H9 (cell line): ENCODE results near the gene PCDHGA10. TPM values are rescaled to one million over a fixed set of nuclear protein-coding genes. Genes with fewer than 3 reads are reported as not detected.
"Not testable (repeated sequence)": the region's sequence is repeated elsewhere in the genome, so short reads cannot be mapped to it uniquely, and the experiment has no call there.

ENCODE experiments used
- DNase-seq: peaks from one replicate; pipeline ENCODE4 v3.0.0-alpha.2; 2017
- H2AFZ ChIP-seq: one replicate; pipeline ENCODE4 v1.6.1; 2013; ENCODE audit warnings: mild to moderate bottlenecking, low read length, control low read depth, moderate library complexity
- H2AK5ac ChIP-seq: 2 replicates; pipeline ENCODE4 v1.6.1; 2013; ENCODE audit warnings: low read length, control low read depth, mixed read lengths; ENCODE audit not compliant: insufficient read length
- H2BK120ac ChIP-seq: one replicate; pipeline ENCODE4 v1.6.1; 2013; ENCODE audit warnings: low read depth, mild to moderate bottlenecking, low read length, control low read depth, inconsistent platforms; ENCODE audit not compliant: poor library complexity, severe bottlenecking
- H2BK12ac ChIP-seq: 2 replicates; pipeline ENCODE4 v1.6.1; 2013; ENCODE audit warnings: low read length, control low read depth, mixed read lengths, low read depth; ENCODE audit not compliant: insufficient read length
- H2BK15ac ChIP-seq: 2 replicates; pipeline ENCODE4 v1.6.1; 2013; ENCODE audit warnings: low read depth, low read length, control low read depth
- H2BK20ac ChIP-seq: one replicate; pipeline ENCODE4 v1.6.1; 2013; ENCODE audit warnings: low read depth, mild to moderate bottlenecking, low read length, control low read depth, inconsistent platforms; ENCODE audit not compliant: poor library complexity, severe bottlenecking
- H2BK5ac ChIP-seq: 2 replicates; pipeline ENCODE4 v1.6.1; 2013; ENCODE audit warnings: low read length, control low read depth, mixed read lengths; ENCODE audit not compliant: insufficient read length
- H3K14ac ChIP-seq: 2 replicates; pipeline ENCODE4 v1.6.1; 2013; ENCODE audit warnings: low read length, control low read depth; ENCODE audit not compliant: insufficient read depth
- H3K18ac ChIP-seq: 2 replicates; pipeline ENCODE4 v1.6.1; 2013; ENCODE audit warnings: low read depth, mild to moderate bottlenecking, mixed read lengths, low read length, control low read depth; ENCODE audit not compliant: insufficient read length
- H3K23ac ChIP-seq: 2 replicates; pipeline ENCODE4 v1.6.1; 2013; ENCODE audit warnings: low read length, control low read depth, mixed read lengths, low read depth; ENCODE audit not compliant: insufficient read length
- H3K23me2 ChIP-seq: 2 replicates; pipeline ENCODE4 v1.6.1; 2013; ENCODE audit warnings: low read depth, mild to moderate bottlenecking, mixed read lengths, low read length, control low read depth; ENCODE audit not compliant: insufficient read length, poor library complexity, severe bottlenecking
- H3K27ac ChIP-seq: 2 replicates; pipeline ENCODE4 v1.5.1; 2013; ENCODE audit warnings: low read length, control low read depth, mixed read lengths, low read depth; ENCODE audit not compliant: insufficient read length
- H3K27me3 ChIP-seq: 2 replicates; pipeline ENCODE4 v1.6.1; 2013; ENCODE audit warnings: low read length, control low read depth, inconsistent platforms; ENCODE audit not compliant: insufficient read depth
- H3K4ac ChIP-seq: 2 replicates; pipeline ENCODE4 v1.6.1; 2013; ENCODE audit warnings: low read depth, mild to moderate bottlenecking, control low read depth, inconsistent platforms, low read length, moderate library complexity
- H3K4me1 ChIP-seq: 2 replicates; pipeline ENCODE4 v1.6.1; 2013; ENCODE audit warnings: low read length, control low read depth, inconsistent platforms; ENCODE audit not compliant: insufficient read depth
- H3K4me2 ChIP-seq: 2 replicates; pipeline ENCODE4 v1.6.1; 2013; ENCODE audit warnings: low read length, control low read depth, mixed read lengths; ENCODE audit not compliant: insufficient read length, insufficient read depth
- H3K56ac ChIP-seq: 2 replicates; pipeline ENCODE4 v1.6.1; 2013; ENCODE audit warnings: low read depth, mild to moderate bottlenecking, mixed read lengths, low read length, control low read depth; ENCODE audit not compliant: insufficient read length
- H3K79me1 ChIP-seq: 2 replicates; pipeline ENCODE4 v1.6.1; 2013; ENCODE audit warnings: low read depth, mild to moderate bottlenecking, moderate library complexity, low read length, control low read depth, inconsistent platforms; ENCODE audit not compliant: insufficient read depth, poor library complexity, severe bottlenecking
- H3K79me2 ChIP-seq: 2 replicates; pipeline ENCODE4 v1.6.1; 2013; ENCODE audit warnings: low read length, control low read depth, inconsistent platforms; ENCODE audit not compliant: insufficient read depth
- H3K9ac ChIP-seq: 2 replicates; pipeline ENCODE4 v1.6.1; 2013; ENCODE audit warnings: low read length, control low read depth, mixed read lengths; ENCODE audit not compliant: insufficient read length; ENCODE audit errors: extremely low read depth
- H3K9me3 ChIP-seq: one replicate; pipeline ENCODE4 v1.6.1; 2013; ENCODE audit warnings: low read depth, low read length, inconsistent platforms; ENCODE audit not compliant: control insufficient read depth
- H3T11ph ChIP-seq: one replicate; pipeline ENCODE4 v1.6.1; 2013; ENCODE audit warnings: mild to moderate bottlenecking, low read length, control low read depth, inconsistent platforms
- H4K20me1 ChIP-seq: one replicate; pipeline ENCODE4 v1.6.1; 2013; ENCODE audit not compliant: control insufficient read depth, insufficient read length, insufficient read depth
- H4K5ac ChIP-seq: 2 replicates; pipeline ENCODE4 v1.6.1; 2013; ENCODE audit warnings: low read depth, mild to moderate bottlenecking, mixed read lengths, low read length, control low read depth; ENCODE audit not compliant: insufficient read length
- H4K8ac ChIP-seq: replicated peaks from 2 replicates; pipeline ENCODE4 v1.6.1; 2013; ENCODE audit warnings: low read length, control low read depth, mixed read lengths, low read depth; ENCODE audit not compliant: insufficient read length
- H4K91ac ChIP-seq: 2 replicates; pipeline ENCODE4 v1.6.1; 2013; ENCODE audit warnings: low read depth, mild to moderate bottlenecking, moderate library complexity, mixed read lengths, low read length, control low read depth; ENCODE audit not compliant: insufficient read length
- H3K27ac Mint-ChIP-seq, 3 experiments: 2 replicates in 2 of 3; 3 replicates in 1 of 3; pipeline ENCODE4 v1.8.0; 2020 to 2021; ENCODE audit warnings: mixed read lengths in 3 of 3, mild to moderate bottlenecking in 1 of 3, moderate library complexity in 1 of 3
- H3K27me3 Mint-ChIP-seq: 2 replicates; pipeline ENCODE4 v1.8.0; 2021; ENCODE audit warnings: low read depth, mild to moderate bottlenecking, moderate library complexity, mixed read lengths
- H3K36me3 Mint-ChIP-seq, 3 experiments: 2 replicates in 2 of 3; 3 replicates in 1 of 3; pipeline ENCODE4 v1.8.0; 2020 to 2021; ENCODE audit warnings: low read depth in 3 of 3, mixed read lengths in 3 of 3; ENCODE audit not compliant: insufficient read depth in 1 of 3
- H3K4me1 Mint-ChIP-seq, 2 experiments: 2 replicates each; pipeline ENCODE4 v1.8.0; 2020; ENCODE audit warnings: mixed read lengths in 2 of 2
- H3K4me3 Mint-ChIP-seq, 2 experiments: 2 replicates in 1 of 2; 3 replicates in 1 of 2; pipeline ENCODE4 v1.8.0; 2020 to 2021; ENCODE audit warnings: mild to moderate bottlenecking in 2 of 2, mixed read lengths in 2 of 2, moderate library complexity in 1 of 2
- H3K9me3 Mint-ChIP-seq, 2 experiments: 2 replicates in 1 of 2; 3 replicates in 1 of 2; pipeline ENCODE4 v1.8.0; 2020; ENCODE audit warnings: mild to moderate bottlenecking in 2 of 2, mixed read lengths in 2 of 2, moderate library complexity in 1 of 2
- WGBS: extraction: QIAGEN DNeasy Blood & Tissue Kit; methylation state at CpG from one replicate; pipeline ENCODE4 v1.1.7; 2013; ENCODE audit warnings: missing lambda C conversion rate, low lambda C conversion rate, mixed read lengths; ENCODE audit not compliant: insufficient read length; ENCODE audit errors: extremely low coverage; 5-methylcytosine and 5-hydroxymethylcytosine counted together
- total RNA-seq: library from RNA; stranded (reverse); gene quantifications from 2 replicates; pipeline ENCODE4 v1.2.1, GENCODE V29; 2021
- TF ChIP-seq, protein P1 (sequence below): fragments of 200-600 bp; sonication (generic); conservative IDR thresholded peaks from 3 replicates; pipeline ENCODE4 v1.8.0; 2021; ENCODE audit warnings: antibody characterized with exemption, mild to moderate bottlenecking

The PCDHGA10 gene
- total RNA-seq, 1 experiment from 2014 or later = 15.1 TPM

DNA sequence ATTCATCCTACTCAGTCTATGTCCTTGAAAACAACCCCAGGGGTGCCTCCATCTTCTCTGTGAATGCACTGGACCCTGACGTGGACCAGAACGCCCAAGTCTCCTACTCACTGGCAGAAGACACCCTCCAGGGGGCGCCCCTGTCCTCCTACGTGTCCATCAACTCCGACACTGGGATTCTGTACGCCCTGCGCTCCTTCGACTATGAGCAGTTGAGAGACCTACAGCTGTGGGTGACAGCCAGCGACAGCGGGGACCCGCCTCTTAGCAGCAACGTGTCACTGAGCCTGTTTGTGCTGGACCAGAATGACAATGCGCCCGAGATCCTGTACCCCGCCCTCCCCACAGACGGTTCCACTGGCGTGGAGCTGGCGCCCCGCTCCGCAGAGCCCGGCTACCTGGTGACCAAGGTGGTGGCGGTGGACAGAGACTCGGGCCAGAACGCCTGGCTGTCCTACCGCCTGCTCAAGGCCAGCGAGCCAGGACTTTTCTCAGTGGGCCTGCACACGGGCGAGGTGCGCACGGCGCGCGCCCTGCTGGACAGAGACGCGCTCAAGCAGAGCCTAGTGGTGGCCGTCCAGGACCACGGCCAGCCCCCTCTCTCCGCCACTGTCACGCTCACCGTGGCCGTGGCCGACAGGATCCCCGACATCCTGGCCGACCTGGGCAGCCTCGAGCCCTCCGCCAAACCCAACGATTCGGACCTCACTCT, 37.2 kb upstream of the PCDHGA10 start:
- not testable (repeated sequence) for H3K27me3 Mint-ChIP-seq, H2BK20ac ChIP-seq, H3K4ac ChIP-seq, H3K56ac ChIP-seq, H3K4me2 ChIP-seq, H3K27ac Mint-ChIP-seq, H3K18ac ChIP-seq, H3K9ac ChIP-seq, H3K4me1 ChIP-seq, H4K91ac ChIP-seq, H3K27ac ChIP-seq, H2AK5ac ChIP-seq, H2BK12ac ChIP-seq, H3K4me1 Mint-ChIP-seq, H3K27me3 ChIP-seq, H3K23ac ChIP-seq, H4K20me1 ChIP-seq, H3K14ac ChIP-seq, H2BK5ac ChIP-seq, H3K4me3 Mint-ChIP-seq, H4K5ac ChIP-seq, H2BK15ac ChIP-seq, H3T11ph ChIP-seq, H2BK120ac ChIP-seq, H3K23me2 ChIP-seq, H4K8ac ChIP-seq, H2AFZ ChIP-seq, H3K79me1 ChIP-seq, H3K79me2 ChIP-seq
- Mint-ChIP-seq H3K36me3 (peaks cover 30 to 45% (median 43%) of the 10 kb centered on the region in 3 experiments), H3K9me3 (peaks cover 59 to 70% of the 10 kb centered on the region in 2 experiments)
- TF ChIP-seq, protein P1, sequence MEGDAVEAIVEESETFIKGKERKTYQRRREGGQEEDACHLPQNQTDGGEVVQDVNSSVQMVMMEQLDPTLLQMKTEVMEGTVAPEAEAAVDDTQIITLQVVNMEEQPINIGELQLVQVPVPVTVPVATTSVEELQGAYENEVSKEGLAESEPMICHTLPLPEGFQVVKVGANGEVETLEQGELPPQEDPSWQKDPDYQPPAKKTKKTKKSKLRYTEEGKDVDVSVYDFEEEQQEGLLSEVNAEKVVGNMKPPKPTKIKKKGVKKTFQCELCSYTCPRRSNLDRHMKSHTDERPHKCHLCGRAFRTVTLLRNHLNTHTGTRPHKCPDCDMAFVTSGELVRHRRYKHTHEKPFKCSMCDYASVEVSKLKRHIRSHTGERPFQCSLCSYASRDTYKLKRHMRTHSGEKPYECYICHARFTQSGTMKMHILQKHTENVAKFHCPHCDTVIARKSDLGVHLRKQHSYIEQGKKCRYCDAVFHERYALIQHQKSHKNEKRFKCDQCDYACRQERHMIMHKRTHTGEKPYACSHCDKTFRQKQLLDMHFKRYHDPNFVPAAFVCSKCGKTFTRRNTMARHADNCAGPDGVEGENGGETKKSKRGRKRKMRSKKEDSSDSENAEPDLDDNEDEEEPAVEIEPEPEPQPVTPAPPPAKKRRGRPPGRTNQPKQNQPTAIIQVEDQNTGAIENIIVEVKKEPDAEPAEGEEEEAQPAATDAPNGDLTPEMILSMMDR = peak; percentile 30; the same call in 1 of the 3 replicates
- WGBS = no CpG with 5 or more reads among the region's 48 CpGs
- DNase-seq = peak; percentile 24
- peaks cover 30% of the 10 kb centered on the region for H3K9me3 ChIP-seq
